H9 (cell line): ENCODE results near the gene DNAAF1. TPM values are rescaled to one million over a fixed set of nuclear protein-coding genes. Genes with fewer than 3 reads are reported as not detected.
A peak's percentile ranks its signal among the peaks of the same experiment; 100 is the strongest.

Experiments
- DNase-seq: peaks from one replicate; pipeline ENCODE4 v3.0.0-alpha.2; 2017
- H2AFZ ChIP-seq: one replicate; pipeline ENCODE4 v1.6.1; 2013; ENCODE audit warnings: mild to moderate bottlenecking, low read length, control low read depth, moderate library complexity
- H2AK5ac ChIP-seq: 2 replicates; pipeline ENCODE4 v1.6.1; 2013; ENCODE audit warnings: low read length, control low read depth, mixed read lengths; ENCODE audit not compliant: insufficient read length
- H2BK120ac ChIP-seq: one replicate; pipeline ENCODE4 v1.6.1; 2013; ENCODE audit warnings: low read depth, mild to moderate bottlenecking, low read length, control low read depth, inconsistent platforms; ENCODE audit not compliant: poor library complexity, severe bottlenecking
- H2BK12ac ChIP-seq: 2 replicates; pipeline ENCODE4 v1.6.1; 2013; ENCODE audit warnings: low read length, control low read depth, mixed read lengths, low read depth; ENCODE audit not compliant: insufficient read length
- H2BK15ac ChIP-seq: 2 replicates; pipeline ENCODE4 v1.6.1; 2013; ENCODE audit warnings: low read depth, low read length, control low read depth
- H2BK20ac ChIP-seq: one replicate; pipeline ENCODE4 v1.6.1; 2013; ENCODE audit warnings: low read depth, mild to moderate bottlenecking, low read length, control low read depth, inconsistent platforms; ENCODE audit not compliant: poor library complexity, severe bottlenecking
- H2BK5ac ChIP-seq: 2 replicates; pipeline ENCODE4 v1.6.1; 2013; ENCODE audit warnings: low read length, control low read depth, mixed read lengths; ENCODE audit not compliant: insufficient read length
- H3K14ac ChIP-seq: 2 replicates; pipeline ENCODE4 v1.6.1; 2013; ENCODE audit warnings: low read length, control low read depth; ENCODE audit not compliant: insufficient read depth
- H3K18ac ChIP-seq: 2 replicates; pipeline ENCODE4 v1.6.1; 2013; ENCODE audit warnings: low read depth, mild to moderate bottlenecking, mixed read lengths, low read length, control low read depth; ENCODE audit not compliant: insufficient read length
- H3K23ac ChIP-seq: 2 replicates; pipeline ENCODE4 v1.6.1; 2013; ENCODE audit warnings: low read length, control low read depth, mixed read lengths, low read depth; ENCODE audit not compliant: insufficient read length
- H3K23me2 ChIP-seq: 2 replicates; pipeline ENCODE4 v1.6.1; 2013; ENCODE audit warnings: low read depth, mild to moderate bottlenecking, mixed read lengths, low read length, control low read depth; ENCODE audit not compliant: insufficient read length, poor library complexity, severe bottlenecking
- H3K27ac ChIP-seq: 2 replicates; pipeline ENCODE4 v1.5.1; 2013; ENCODE audit warnings: low read length, control low read depth, mixed read lengths, low read depth; ENCODE audit not compliant: insufficient read length
- H3K27me3 ChIP-seq: 2 replicates; pipeline ENCODE4 v1.6.1; 2013; ENCODE audit warnings: low read length, control low read depth, inconsistent platforms; ENCODE audit not compliant: insufficient read depth
- H3K4ac ChIP-seq: 2 replicates; pipeline ENCODE4 v1.6.1; 2013; ENCODE audit warnings: low read depth, mild to moderate bottlenecking, control low read depth, inconsistent platforms, low read length, moderate library complexity
- H3K4me1 ChIP-seq: 2 replicates; pipeline ENCODE4 v1.6.1; 2013; ENCODE audit warnings: low read length, control low read depth, inconsistent platforms; ENCODE audit not compliant: insufficient read depth
- H3K4me2 ChIP-seq: 2 replicates; pipeline ENCODE4 v1.6.1; 2013; ENCODE audit warnings: low read length, control low read depth, mixed read lengths; ENCODE audit not compliant: insufficient read length, insufficient read depth
- H3K56ac ChIP-seq: 2 replicates; pipeline ENCODE4 v1.6.1; 2013; ENCODE audit warnings: low read depth, mild to moderate bottlenecking, mixed read lengths, low read length, control low read depth; ENCODE audit not compliant: insufficient read length
- H3K79me1 ChIP-seq: 2 replicates; pipeline ENCODE4 v1.6.1; 2013; ENCODE audit warnings: low read depth, mild to moderate bottlenecking, moderate library complexity, low read length, control low read depth, inconsistent platforms; ENCODE audit not compliant: insufficient read depth, poor library complexity, severe bottlenecking
- H3K79me2 ChIP-seq: 2 replicates; pipeline ENCODE4 v1.6.1; 2013; ENCODE audit warnings: low read length, control low read depth, inconsistent platforms; ENCODE audit not compliant: insufficient read depth
- H3K9ac ChIP-seq: 2 replicates; pipeline ENCODE4 v1.6.1; 2013; ENCODE audit warnings: low read length, control low read depth, mixed read lengths; ENCODE audit not compliant: insufficient read length; ENCODE audit errors: extremely low read depth
- H3K9me3 ChIP-seq: one replicate; pipeline ENCODE4 v1.6.1; 2013; ENCODE audit warnings: low read depth, low read length, inconsistent platforms; ENCODE audit not compliant: control insufficient read depth
- H3T11ph ChIP-seq: one replicate; pipeline ENCODE4 v1.6.1; 2013; ENCODE audit warnings: mild to moderate bottlenecking, low read length, control low read depth, inconsistent platforms
- H4K20me1 ChIP-seq: one replicate; pipeline ENCODE4 v1.6.1; 2013; ENCODE audit not compliant: control insufficient read depth, insufficient read length, insufficient read depth
- H4K5ac ChIP-seq: 2 replicates; pipeline ENCODE4 v1.6.1; 2013; ENCODE audit warnings: low read depth, mild to moderate bottlenecking, mixed read lengths, low read length, control low read depth; ENCODE audit not compliant: insufficient read length
- H4K8ac ChIP-seq: replicated peaks from 2 replicates; pipeline ENCODE4 v1.6.1; 2013; ENCODE audit warnings: low read length, control low read depth, mixed read lengths, low read depth; ENCODE audit not compliant: insufficient read length
- H4K91ac ChIP-seq: 2 replicates; pipeline ENCODE4 v1.6.1; 2013; ENCODE audit warnings: low read depth, mild to moderate bottlenecking, moderate library complexity, mixed read lengths, low read length, control low read depth; ENCODE audit not compliant: insufficient read length
- H3K27ac Mint-ChIP-seq, 3 experiments: 2 replicates in 2 of 3; 3 replicates in 1 of 3; pipeline ENCODE4 v1.8.0; 2020 to 2021; ENCODE audit warnings: mixed read lengths in 3 of 3, mild to moderate bottlenecking in 1 of 3, moderate library complexity in 1 of 3
- H3K27me3 Mint-ChIP-seq: 2 replicates; pipeline ENCODE4 v1.8.0; 2021; ENCODE audit warnings: low read depth, mild to moderate bottlenecking, moderate library complexity, mixed read lengths
- H3K36me3 Mint-ChIP-seq, 3 experiments: 2 replicates in 2 of 3; 3 replicates in 1 of 3; pipeline ENCODE4 v1.8.0; 2020 to 2021; ENCODE audit warnings: low read depth in 3 of 3, mixed read lengths in 3 of 3; ENCODE audit not compliant: insufficient read depth in 1 of 3
- H3K4me1 Mint-ChIP-seq, 2 experiments: 2 replicates each; pipeline ENCODE4 v1.8.0; 2020; ENCODE audit warnings: mixed read lengths in 2 of 2
- H3K4me3 Mint-ChIP-seq, 2 experiments: 2 replicates in 1 of 2; 3 replicates in 1 of 2; pipeline ENCODE4 v1.8.0; 2020 to 2021; ENCODE audit warnings: mild to moderate bottlenecking in 2 of 2, mixed read lengths in 2 of 2, moderate library complexity in 1 of 2
- H3K9me3 Mint-ChIP-seq, 2 experiments: 2 replicates in 1 of 2; 3 replicates in 1 of 2; pipeline ENCODE4 v1.8.0; 2020; ENCODE audit warnings: mild to moderate bottlenecking in 2 of 2, mixed read lengths in 2 of 2, moderate library complexity in 1 of 2
- CTCF ChIP-seq: fragments of 200-600 bp; sonication (generic); conservative IDR thresholded peaks from 3 replicates; pipeline ENCODE4 v1.8.0; 2021; ENCODE audit warnings: antibody characterized with exemption, mild to moderate bottlenecking
- WGBS: extraction: QIAGEN DNeasy Blood & Tissue Kit; methylation state at CpG from one replicate; pipeline ENCODE4 v1.1.7; 2013; ENCODE audit warnings: missing lambda C conversion rate, low lambda C conversion rate, mixed read lengths; ENCODE audit not compliant: insufficient read length; ENCODE audit errors: extremely low coverage; 5-methylcytosine and 5-hydroxymethylcytosine counted together
- total RNA-seq: library from RNA; stranded (reverse); gene quantifications from 2 replicates; pipeline ENCODE4 v1.2.1, GENCODE V29; 2021

The DNAAF1 gene
- total RNA-seq, 1 experiment from 2014 or later = not detected

- H3K27me3 ChIP-seq = no peaks in the 10 kb centered on the region
- no peak overlapping the region for H4K5ac ChIP-seq
- no peak overlapping the region for H3K18ac ChIP-seq
- H3K27ac ChIP-seq = no peak overlapping the region
- no peak for TF ChIP-seq CTCF
- no peaks in the 10 kb centered on the region for H3K23me2 ChIP-seq
- no peak overlapping the region for H3K23ac ChIP-seq
- no CpG with 5 or more reads among the region's 11 CpGs for WGBS
- no peaks in the 10 kb centered on the region for H4K20me1 ChIP-seq
- H3K4me2 ChIP-seq = no peak overlapping the region
- no peak overlapping the region for H2BK15ac ChIP-seq
- H2BK20ac ChIP-seq = no peak overlapping the region
- DNase-seq = no peak
- H3K14ac ChIP-seq = no peak overlapping the region
- H3K4ac ChIP-seq = no peak overlapping the region
- Mint-ChIP-seq H3K4me3 (no peak overlapping the region), H3K9me3 (no peaks in the 10 kb centered on the region), H3K27ac (peak overlapping the region; percentile 68 to 77 (median 76); a peak in 5 of 7 replicates), H3K4me1 (peaks cover 56 to 58% of the 10 kb centered on the region in 2 experiments), H3K27me3 (no peaks in the 10 kb centered on the region), H3K36me3 (peaks cover 1 to 14% (median 4%) of the 10 kb centered on the region in 3 experiments; a peak in 4 of 7 replicates)
- no peak overlapping the region for H2BK120ac ChIP-seq
- peaks cover 7% of the 10 kb centered on the region; the same call in 1 of the 2 replicates for H3K4me1 ChIP-seq
- H3K9me3 ChIP-seq = no peaks in the 10 kb centered on the region
- H3K9ac ChIP-seq = no peak overlapping the region
- H4K91ac ChIP-seq = no peak overlapping the region
- H3T11ph ChIP-seq = no peak overlapping the region
- no peak overlapping the region for H2AK5ac ChIP-seq
- H4K8ac ChIP-seq = no peak overlapping the region
- H3K56ac ChIP-seq = no peak overlapping the region
- peaks cover 4% of the 10 kb centered on the region for H3K79me1 ChIP-seq
- no peak overlapping the region for H2BK12ac ChIP-seq
- no peak overlapping the region for H2BK5ac ChIP-seq
- H2AFZ ChIP-seq = no peak overlapping the region
- peaks cover 5% of the 10 kb centered on the region; the same call in 1 of the 2 replicates for H3K79me2 ChIP-seq
Measured at GRCh38 chr16:84136331-84137125, 8.6 kb upstream of the DNAAF1 start.
